Amniotic epithelial cell (primary cell): ENCODE results near the gene RTF1.
"Not testable (repeated sequence)": the region's sequence is repeated elsewhere in the genome, so short reads cannot be mapped to it uniquely, and the experiment has no call there.

Source experiments
- DNase-seq: peaks from one replicate; pipeline ENCODE4 v3.0.0-alpha.2; 2010; ENCODE audit warnings: low read depth

The RTF1 gene

GRCh38 chr15:41437448-41437847 lies 20.6 kb downstream of the RTF1 start:
- DNase-seq, result no peak

- DNase-seq, result no peak
Observed at GRCh38 chr15:41438206-41438605, 21.3 kb downstream of the RTF1 start.

GRCh38 chr15:41438745-41439144 lies 21.9 kb downstream of the RTF1 start:
- not testable (repeated sequence) for DNase-seq

- DNase-seq, result no peak
Observed at GRCh38 chr15:41443275-41443674, 26.4 kb downstream of the RTF1 start.

GRCh38 chr15:41445399-41445798 lies 28.5 kb downstream of the RTF1 start:
- DNase-seq, result no peak

GRCh38 chr15:41462084-41462795 lies 45.3 kb downstream of the RTF1 start:
- peak; percentile 80 for DNase-seq

GRCh38 chr15:41464889-41465580 lies 48.1 kb downstream of the RTF1 start:
- DNase-seq, result peak; percentile 56

- peak; percentile 72 for DNase-seq
Observed at GRCh38 chr15:41465822-41466421, 49.0 kb downstream of the RTF1 start.

GRCh38 chr15:41466711-41467110 lies 49.8 kb downstream of the RTF1 start:
- DNase-seq, result no peak

- DNase-seq, result not testable (repeated sequence)
Observed at GRCh38 chr15:41469644-41470043, 52.7 kb downstream of the RTF1 start.

GRCh38 chr15:41473418-41473817 lies 56.5 kb downstream of the RTF1 start:
- no peak for DNase-seq

- no peak for DNase-seq
Observed at GRCh38 chr15:41474436-41474835, 57.5 kb downstream of the RTF1 start.

- DNase-seq, result no peak
Observed at GRCh38 chr15:41474941-41475340, 58.0 kb downstream of the RTF1 start.

- peak; percentile 84 for DNase-seq
Observed at GRCh38 chr15:41476416-41477048, 59.6 kb downstream of the RTF1 start.

- DNase-seq, result no peak
Observed at GRCh38 chr15:41480396-41481140, 63.7 kb downstream of the RTF1 start.

- DNase-seq, result no peak
Observed at GRCh38 chr15:41482110-41482877, 65.4 kb downstream of the RTF1 start.

- no peak for DNase-seq
Observed at GRCh38 chr15:41483115-41483514, 66.2 kb downstream of the RTF1 start.

- no peak for DNase-seq
Observed at GRCh38 chr15:41483519-41483918, 66.6 kb downstream of the RTF1 start.

GRCh38 chr15:41484937-41485625 lies 68.2 kb downstream of the RTF1 start:
- no peak for DNase-seq

- DNase-seq, result no peak
Observed at GRCh38 chr15:41486286-41486685, 69.4 kb downstream of the RTF1 start.

GRCh38 chr15:41487381-41487780 lies 70.5 kb downstream of the RTF1 start:
- no peak for DNase-seq
